Stomach (tissue), 4 donors: ENCODE results near the gene DHRS13.
"Not testable (repeated sequence)": the region's sequence is repeated elsewhere in the genome, so short reads cannot be mapped to it uniquely, and the experiment has no call there.

ENCODE experiments used
- POLR2A ChIP-seq, 4 donors: fragments of 450-650 bp; IDR thresholded peaks; one replicate each; pipeline ENCODE4 v1.6.1; 2016; ENCODE audit warnings: antibody characterized with exemption in 4 of 4, control low read depth in 2 of 4, mild to moderate bottlenecking in 1 of 4, moderate library complexity in 1 of 4
- POLR2AphosphoS5 ChIP-seq, 3 donors: sonication (generic); formaldehyde crosslinking; IDR thresholded peaks; one replicate each; pipeline ENCODE4 v1.6.1; 2016; ENCODE audit warnings: antibody characterized with exemption in 3 of 3
- TF ChIP-seq, protein P1 (sequence below), 7 experiments: fragments of 450-650 bp in 4 of 7; fragments of 200-600 bp in 3 of 7; sonication (generic) in 3 of 7; IDR thresholded peaks; one replicate each; pipeline ENCODE4 v1.5.1; 2016 to 2019; ENCODE audit warnings: antibody characterized with exemption in 7 of 7, control low read depth in 2 of 7, mild to moderate bottlenecking in 1 of 7

DNA sequence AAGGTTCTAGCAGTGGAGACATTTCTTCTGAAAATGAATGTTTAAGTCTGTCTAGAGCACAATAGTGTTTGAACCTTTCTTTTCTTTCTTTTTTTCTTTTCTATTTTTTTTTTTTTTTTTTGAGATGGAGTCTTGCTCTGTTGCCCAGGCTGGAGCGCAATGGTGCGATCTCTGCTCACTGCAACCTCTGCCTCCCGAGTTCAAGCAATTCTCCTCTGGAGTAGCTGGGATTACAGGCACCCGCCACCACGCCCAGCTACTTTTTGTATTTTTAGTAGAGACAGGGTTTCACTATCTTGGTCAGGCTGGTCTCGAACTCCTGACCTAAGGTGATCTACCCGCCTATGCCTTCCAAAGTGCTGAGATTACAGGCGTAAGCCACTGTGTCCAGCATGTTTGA is 31.6 kb upstream of the DHRS13 start:
- TF ChIP-seq, protein P1, sequence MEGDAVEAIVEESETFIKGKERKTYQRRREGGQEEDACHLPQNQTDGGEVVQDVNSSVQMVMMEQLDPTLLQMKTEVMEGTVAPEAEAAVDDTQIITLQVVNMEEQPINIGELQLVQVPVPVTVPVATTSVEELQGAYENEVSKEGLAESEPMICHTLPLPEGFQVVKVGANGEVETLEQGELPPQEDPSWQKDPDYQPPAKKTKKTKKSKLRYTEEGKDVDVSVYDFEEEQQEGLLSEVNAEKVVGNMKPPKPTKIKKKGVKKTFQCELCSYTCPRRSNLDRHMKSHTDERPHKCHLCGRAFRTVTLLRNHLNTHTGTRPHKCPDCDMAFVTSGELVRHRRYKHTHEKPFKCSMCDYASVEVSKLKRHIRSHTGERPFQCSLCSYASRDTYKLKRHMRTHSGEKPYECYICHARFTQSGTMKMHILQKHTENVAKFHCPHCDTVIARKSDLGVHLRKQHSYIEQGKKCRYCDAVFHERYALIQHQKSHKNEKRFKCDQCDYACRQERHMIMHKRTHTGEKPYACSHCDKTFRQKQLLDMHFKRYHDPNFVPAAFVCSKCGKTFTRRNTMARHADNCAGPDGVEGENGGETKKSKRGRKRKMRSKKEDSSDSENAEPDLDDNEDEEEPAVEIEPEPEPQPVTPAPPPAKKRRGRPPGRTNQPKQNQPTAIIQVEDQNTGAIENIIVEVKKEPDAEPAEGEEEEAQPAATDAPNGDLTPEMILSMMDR (IDR thresholded peaks at IDR 0.05): not testable (repeated sequence)
- not testable (repeated sequence) for TF ChIP-seq POLR2A, POLR2AphosphoS5 (IDR thresholded peaks at IDR 0.05)
